GM21423 (cell line): ENCODE results near the gene POLN.
"Not testable (repeated sequence)": the region's sequence is repeated elsewhere in the genome, so short reads cannot be mapped to it uniquely, and the experiment has no call there.

Source experiments
- ATAC-seq: cut with Tn5 transposase; IDR thresholded peaks from one replicate; pipeline ENCODE4 v1.9.1; 2021; ENCODE audit warnings: mild to moderate bottlenecking, moderate library complexity; ENCODE audit not compliant: unreplicated experiment

POLN gene

DNA sequence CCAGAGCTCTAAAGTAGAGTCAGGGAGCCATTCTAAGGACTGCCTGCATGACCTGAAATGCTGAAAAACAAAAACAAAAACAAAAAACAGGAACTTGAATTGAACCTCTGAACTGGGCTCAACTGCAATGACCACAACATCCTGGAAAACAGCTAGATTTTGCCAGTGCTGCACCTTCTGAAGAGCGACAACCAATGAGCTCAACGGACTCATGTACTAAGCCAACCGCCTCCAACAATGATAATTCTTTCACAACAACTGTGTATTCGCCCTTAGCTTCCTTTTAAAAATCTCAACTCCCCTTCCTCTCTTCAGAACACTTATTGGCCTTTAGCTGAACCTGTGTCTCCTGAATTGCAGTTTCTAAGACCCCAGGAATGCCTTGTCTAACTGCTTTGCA is 69.8 kb downstream of the POLN start:
- no peak for ATAC-seq

DNA sequence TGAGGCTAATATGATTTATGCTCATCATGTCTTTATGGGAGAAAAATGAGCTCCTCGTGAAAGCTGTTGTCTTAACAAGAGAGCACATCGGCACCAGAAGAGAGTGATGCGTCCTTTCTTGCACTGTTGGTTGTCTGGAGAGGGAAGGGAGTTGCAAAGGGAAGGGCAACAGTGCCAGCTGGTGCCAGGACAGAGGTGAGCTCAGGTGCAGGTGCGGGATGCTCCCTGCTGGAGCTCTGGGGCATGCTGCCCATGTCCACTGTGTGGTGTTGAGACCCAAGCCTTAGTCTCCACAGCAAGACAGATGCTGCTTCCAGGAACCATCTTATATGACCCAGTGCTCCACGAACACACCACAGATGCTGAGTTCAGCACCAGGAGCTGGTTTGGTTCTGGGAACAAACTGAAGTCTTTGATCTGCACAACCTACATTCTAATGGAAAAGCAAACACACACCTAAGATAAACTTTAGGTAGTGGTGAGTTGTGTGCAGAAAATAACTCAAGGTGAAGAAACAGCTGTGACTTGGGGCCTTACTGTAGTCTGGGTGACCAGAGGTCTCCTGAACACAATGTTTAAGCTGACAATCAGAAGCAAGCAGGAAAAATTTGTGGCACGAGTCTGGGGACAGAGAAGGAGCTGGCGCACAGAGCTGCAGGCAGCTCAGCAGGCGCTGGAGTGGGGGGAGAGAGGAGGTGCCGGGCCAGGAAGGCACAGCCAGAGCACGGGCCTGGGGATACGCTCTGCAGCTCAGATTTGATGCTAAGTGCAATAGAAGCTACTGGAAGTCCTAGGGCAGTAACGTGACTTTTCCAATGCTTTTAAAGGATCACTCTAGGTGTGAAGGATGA is 73.2 kb downstream of the POLN start:
- ATAC-seq: no peak

DNA sequence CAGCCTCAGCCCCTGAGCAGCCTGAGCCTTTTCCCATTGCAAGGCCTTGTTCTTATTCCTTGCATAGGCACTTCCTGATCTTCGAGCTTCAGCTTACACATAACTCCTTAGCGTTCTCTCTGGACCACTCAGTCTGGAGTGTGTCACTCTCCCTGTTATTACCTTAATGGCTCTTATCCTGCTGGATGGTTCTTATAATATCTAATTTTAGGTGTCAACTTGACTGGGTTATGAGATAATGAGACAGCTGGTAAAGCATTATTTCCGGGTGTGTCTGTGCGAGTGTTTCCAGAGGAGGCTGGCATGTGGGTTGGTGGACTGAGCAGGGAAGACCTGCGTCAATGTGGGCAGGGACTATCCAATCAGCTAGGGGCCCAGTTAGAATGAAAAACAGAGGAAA is 75.7 kb downstream of the POLN start:
- ATAC-seq: no peak

DNA sequence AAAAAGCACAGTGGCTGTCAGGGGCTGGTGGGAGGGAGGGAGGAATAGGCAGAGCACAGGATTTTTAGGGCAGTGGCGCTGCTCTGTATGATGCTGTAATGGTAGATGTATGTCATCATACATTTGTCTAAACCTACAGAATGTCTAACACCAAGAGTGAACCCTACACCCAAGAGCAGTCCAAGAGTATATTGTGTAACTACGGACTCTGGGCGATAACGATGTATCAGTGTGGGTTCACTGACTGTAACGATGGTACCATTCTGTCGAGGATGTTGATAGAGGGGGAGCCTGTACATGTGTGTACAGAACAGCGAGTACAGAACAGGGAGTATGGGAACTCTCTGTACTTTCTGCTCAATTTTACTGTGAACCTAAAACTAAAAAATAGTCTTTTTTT is 76.5 kb downstream of the POLN start:
- no peak for ATAC-seq

DNA sequence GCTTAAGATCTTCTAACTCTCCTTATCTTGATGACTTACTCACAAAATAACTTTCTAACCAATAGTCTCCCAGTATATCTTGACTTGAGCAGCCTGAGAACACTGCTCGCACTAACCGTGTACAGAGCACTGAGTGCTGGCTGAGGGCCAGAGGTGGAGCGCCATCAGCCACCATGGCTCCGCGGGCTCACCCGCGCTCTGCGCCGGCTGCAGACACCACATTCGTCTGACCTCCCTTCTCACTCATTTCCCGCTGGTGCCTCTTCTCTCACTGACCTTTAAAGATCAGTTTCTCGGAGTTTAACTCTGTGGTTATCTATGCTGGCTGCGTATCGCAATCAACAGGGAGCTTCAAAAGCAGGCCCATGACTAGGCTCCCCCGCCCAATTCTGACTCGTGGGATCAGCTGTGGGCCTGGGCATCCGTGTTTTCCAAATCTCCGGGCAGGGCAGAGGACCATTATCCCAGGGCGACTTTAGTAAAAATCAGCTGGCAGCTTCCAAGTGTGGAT is 78.6 kb downstream of the POLN start:
- ATAC-seq: no peak

DNA sequence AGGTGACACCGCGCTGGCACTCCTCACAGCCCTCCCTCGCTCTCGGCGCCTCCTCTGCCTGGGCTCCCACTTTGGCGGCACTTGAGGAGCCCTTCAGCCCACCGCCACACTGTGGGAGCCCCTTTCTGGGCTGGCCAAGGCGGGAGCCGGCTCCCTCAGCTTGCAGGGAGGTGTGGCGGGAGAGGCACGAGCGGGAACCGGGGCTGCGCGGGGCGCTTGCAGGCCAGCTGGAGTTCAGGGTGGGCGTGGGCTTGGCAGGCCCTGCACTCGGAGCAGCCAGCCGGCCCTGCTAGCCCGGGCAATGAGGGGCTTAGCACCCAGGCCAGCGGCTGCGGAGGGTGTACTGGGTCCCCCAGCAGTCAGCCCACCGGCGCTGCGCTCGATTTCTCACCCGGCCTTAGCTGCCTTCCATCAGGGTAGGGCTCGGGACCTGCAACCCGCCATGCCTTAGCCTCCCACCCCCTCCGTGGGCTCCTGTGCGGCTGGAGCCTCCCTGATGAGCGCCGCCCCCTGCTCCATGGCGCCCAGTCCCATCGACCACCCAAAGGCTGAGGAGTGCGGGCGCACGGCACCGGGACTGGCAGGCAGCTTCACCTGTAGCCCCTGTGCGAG is 80.7 kb downstream of the POLN start:
- not testable (repeated sequence) for ATAC-seq

DNA sequence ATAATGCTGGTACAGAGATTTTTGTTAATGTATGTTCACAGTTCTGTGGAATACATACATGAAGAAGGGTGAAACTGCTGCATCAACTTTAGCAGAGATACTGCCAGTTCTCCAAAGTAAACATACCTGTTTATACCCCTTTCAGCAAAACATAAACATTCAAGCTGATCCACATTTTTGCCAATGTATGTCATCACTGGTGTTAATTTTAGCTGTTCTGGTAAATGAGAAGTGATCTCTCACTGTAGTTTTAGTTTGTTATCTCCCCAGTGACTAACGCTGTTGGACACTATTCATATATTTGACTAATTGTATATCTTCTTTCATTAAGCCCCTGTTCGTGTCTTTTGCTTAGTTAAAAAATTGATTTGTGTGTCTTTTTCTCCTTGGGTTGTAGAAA is 82.0 kb downstream of the POLN start:
- ATAC-seq: no peak

DNA sequence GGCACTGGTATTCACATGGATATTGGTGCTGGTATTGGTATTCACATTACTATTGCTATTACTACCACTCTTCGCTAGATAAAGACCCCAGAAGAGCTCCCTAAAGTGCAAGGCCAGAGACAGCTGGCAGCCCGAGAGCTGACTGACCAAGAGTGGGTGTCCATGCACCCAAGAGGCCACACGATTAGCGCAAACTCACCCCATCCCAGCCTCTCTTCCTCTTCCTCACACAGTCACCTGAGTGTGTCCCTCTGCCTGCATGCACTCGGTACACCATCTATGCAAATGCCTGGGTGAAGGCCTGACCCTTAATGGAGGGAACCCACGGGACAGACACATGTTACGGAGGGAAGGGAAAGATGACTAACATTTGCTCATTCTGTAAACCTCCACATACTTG is 86.7 kb downstream of the POLN start:
- no peak for ATAC-seq

DNA sequence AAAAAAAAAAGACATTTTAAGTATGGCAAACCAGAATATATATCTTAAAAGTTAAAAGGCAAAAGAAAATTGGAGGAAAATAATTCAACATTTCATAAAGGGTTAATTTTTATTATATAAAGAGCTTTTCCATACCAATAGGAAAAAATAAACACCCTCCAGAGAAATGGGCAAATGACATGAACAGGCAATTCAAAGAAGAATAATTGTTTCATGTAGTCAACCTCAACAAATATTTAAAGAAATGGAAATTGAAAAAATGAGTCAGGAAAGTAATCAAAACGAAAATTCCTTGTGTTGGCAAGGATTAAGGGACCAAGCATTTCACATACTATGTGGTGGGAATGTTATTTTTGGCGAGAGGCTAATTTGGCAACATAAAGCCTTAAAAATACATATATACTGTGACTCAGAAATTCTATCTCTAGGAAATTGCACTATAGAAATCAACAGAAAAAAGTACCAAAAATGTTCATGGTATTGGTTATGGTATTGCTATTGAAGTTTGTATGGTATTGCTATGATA is 87.6 kb downstream of the POLN start:
- no peak for ATAC-seq

DNA sequence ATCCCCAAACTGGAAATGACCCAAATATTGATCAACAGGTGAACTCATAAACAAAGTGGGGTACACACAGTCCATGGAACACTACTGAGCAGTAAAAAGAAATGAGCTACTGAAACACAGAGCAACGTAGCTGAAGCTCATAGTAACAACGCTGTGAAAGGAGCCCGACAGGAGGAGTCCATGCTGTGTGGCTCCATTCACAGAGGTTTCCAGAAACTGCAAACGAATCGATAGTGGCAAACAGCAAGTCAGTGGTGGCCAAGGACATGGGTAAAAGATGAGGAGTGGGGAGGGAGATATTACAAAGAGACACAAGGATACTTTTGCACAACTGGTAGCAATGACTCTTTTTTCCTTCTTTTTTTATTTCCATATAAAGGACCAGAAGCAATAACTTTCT is 90.4 kb downstream of the POLN start:
- no peak for ATAC-seq

DNA sequence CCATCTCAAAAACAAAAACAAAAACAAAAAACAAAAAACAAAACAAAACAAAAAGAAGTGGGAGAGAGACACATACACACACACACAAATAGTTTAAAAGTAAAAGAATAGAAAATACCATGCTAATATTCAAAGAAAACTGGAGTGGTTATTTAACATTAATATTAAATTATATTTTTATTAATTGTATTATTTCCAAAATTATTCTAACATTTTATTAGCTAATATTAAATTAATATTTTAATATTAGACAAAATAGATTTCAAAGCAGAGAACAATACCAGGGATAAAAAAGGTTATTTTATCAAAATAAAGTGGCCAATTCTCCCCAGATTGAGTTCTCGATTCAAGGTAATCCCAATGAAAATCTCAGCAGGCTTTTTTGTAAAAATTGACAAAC is 91.8 kb downstream of the POLN start:
- ATAC-seq: no peak

DNA sequence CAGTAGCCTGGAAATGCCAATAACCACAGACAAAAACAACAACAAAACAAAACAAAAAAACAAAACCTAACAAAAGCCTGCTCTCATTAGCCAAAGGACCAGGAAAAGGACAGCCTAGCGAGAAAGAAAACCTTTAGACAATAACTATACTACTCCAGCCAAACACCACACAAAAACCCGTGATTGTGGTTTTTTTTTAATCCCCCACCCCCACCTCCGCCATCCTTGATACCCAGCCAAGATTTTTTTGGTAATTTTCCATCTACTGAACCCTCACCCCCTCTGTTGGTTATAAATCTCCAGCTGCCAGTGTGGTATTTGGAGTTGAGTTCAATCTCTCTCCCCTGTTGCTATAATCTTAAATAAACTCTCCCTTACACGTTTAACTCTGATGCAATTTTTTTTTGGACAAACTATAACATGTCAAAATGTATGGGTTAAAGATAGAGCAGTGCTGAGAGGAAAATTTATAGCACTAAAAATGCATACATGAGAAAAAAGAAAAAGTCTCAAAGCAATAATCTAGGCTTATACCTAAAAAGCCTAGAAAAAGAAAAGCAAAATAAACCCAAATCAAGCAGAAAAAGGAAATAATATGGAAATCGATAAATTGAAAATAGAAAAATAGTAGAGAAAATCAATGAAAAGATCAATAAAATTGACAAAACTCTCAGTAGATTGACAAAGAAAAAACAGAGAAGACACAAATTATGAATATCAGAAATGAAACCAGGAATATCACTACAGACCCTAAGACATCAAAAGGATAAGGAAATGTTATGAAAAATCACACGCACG is 99.1 kb downstream of the POLN start:
- ATAC-seq: no peak

DNA sequence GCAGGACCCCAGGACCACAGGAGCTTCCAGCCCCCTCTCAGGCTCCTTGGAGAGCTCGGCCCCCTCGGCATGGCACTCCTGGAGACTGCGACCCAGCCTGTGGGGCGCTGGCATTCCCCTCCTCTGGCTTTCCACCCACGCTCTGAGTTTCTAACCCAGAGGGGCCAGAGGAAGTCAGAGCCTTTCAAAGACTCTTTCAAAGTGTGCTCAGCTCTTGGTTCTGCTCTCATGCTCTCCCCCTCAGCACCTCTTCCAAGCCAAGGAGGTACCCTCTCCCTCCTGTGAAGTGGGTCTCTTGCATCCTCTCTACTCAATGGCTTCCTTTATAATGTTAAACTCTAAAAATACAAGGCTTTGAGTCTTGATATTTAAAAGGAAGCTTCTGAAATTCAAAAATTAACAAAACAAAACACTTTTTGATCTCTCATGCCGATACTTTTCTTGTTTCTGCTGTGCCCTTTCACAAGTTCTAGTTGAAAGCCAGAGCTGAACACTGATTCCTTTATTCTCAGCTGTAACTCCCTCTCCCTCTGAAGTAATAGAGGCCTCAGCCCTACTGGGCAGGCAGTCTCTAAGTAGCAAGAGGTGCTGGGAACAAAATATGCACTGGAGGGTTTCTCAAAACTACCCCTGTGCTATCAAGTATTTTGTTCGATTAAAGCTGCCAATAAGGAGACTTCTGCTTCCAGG is 100.0 kb downstream of the POLN start:
- no peak for ATAC-seq

DNA sequence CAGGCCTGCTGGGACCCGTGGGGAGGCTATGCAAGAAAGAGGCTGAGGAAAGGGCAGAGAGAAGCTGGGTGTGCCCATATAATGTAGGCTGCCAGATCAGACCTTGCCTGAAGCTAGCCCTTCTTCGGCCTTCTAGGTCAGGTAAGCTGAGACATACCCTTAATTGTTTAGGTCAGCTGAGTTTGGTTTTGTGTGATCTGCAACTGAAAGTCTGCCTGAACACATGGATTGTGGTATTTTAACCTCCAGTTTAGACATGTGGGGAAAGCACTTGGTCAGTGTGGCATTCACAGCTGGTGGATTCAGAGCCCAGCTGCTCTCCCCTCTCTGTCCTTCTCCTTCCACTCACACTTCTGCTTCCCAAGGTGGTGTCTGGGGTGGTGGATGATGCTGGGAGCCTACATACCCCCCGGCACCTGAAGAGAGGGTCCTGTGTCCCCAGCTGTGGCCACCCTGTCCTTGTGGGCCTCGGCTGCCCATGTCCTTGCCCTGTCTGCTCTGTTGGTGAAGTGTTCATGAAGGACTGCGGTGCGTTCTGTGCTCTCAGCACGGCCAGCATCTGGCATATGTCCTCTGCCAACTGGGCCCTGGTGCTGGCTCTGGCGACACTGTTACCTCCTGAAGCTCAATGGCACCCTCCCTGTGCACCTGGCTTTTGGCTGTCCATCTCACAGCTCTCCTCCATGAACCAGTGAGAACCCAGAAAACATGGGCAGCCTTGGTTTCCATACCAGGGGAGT is 100.7 kb downstream of the POLN start:
- ATAC-seq: no peak

DNA sequence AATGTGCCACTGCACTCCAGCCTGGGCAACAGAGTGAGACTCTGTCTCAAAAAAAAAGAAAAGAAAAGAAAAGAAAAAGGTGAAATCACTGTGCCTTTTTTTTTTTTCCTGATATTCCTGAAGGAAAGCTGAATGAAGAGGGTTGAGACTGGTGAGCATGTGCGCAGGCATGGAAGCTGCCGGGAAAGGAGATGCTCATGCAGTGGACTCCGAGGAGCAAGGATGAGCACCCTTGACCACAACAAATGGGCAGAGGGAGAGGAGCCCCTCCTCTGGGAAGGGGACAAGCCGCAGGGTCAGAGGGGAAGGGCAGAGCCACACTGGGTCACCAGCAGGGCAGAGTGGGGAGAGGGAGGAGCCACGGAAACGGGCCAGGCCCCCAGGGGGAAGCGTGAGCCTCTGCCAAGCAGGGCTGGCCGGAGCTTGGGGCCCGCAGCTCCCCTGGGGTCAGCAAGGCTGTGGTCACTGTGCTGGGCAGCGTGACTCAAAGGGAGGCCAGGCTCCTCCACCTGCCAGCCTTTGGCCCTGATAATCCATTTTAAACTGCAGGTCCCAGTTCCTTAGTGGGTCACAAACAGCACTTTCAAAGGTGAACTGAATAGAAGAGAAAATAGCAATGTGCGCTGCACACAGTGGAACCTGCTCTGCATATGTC is 102.9 kb downstream of the POLN start:
- no peak for ATAC-seq

DNA sequence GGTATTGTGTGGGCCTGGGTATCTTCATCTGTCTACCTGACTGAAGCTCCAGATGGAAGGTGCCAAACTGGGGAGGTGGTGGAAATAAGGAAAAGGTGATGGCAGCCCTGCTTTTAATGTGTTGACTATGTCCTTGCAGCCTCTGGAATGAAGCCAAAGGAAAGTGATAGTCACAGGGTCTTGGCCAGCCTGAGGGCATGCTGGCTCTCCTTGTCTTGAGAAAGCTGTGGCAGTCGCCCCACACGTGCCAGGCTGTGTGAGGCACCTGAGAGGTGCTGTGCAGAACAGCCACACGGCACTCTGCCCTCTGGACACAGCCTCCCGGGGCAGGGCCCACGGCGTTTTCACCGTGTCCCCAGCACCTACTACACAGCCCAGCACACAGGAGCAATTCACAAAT is 105.2 kb downstream of the POLN start:
- ATAC-seq: no peak

DNA sequence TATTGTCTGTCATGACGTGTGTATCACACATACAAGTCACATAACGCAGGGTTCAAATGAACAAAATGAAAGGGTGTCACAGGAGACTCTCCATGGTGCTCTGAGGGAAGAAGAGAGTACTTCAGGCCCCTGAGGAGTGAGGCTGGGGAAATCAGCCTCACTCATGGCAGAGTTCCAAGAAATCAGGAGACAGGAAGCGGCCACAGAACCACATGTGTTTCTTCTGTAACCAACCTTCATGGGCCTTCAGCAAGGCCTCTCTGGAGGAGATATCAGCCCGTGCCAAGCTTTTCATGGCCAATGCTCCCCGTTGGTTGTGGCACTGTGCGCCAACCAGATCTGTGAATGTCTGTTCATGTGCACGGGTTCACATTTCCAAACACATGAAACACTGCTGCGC is 106.8 kb downstream of the POLN start:
- no peak for ATAC-seq

DNA sequence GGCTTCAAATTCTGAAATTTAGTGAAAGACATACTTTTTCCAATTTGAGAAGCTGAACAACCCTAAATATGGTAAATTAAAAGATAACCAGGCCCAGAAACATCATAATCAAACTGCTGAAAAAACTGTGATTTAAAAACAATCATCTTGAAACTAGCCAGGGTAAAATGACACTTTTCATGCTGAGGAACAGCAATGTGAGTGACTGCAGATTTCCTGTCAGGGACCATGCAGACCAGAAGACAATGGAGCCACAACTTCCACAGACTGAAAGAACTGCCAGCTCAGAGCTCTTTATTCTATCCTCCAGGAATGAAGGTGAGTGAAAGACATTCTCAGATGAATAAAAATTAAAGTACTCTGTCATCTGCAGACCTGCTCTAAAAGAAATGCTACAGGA is 109.5 kb downstream of the POLN start:
- no peak for ATAC-seq

DNA sequence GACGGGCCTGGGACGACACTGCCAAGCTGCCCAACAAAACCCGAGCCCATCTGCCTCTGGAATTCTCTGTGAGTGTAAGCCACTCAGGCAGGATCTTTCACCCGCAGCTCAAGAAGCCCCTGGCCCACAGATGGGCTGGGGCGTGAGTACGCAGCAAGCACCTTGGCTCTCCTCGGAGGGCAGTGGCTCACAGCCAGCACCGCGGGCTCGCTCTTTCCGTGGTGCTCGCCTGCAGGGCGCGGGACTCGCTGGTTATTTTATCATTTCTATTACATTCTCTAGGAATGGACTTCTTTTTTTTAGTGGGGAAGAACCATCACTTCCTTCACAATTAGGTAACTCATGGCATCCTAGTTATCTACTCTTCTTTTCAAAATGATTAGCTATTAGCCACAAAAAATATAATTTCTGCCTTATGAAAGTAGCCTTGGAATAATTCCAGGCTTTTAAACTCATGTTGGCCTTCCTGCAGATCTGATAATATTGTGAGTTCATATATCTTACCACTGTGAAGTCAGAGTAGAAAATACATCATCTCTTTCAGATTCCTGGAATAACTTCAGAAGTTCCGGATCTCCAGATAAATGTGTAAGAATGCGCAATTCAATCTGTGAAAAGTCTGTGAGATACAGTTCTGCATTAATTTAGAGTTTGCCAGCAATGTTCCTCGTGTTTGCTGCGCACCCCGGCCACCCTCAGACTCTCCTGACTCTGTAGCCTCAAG is 114.2 kb downstream of the POLN start:
- no peak for ATAC-seq
